H1 (cell line): ENCODE results near the gene ARL14EPL. TPM values are rescaled to one million over a fixed set of nuclear protein-coding genes. Genes with fewer than 3 reads are reported as not detected.

Source experiments
- CTCF ChIA-PET: fragments of 300-600 bp; sonication (Branson Sonifier 250); formaldehyde crosslinking; loops from one replicate; lab custom pipeline; 2021; ENCODE audit not compliant: partially characterized antibody; lab: Charles Lee
- POLR2A ChIA-PET: fragments of 300-600 bp; sonication (Branson Sonifier 250); formaldehyde crosslinking; loops from one replicate; lab custom pipeline; 2021; ENCODE audit warnings: inconsistent platforms; ENCODE audit not compliant: partially characterized antibody; lab: Charles Lee
- DNase-seq, 2 experiments: peaks; one replicate each; pipeline versions ENCODE4 v3.0.0 to v3.0.0-alpha.2; 2010 to 2022; ENCODE audit warnings: low spot score in 2 of 2, low read depth in 1 of 2, mixed read lengths in 1 of 2
- FAIRE-seq: peaks from 2 replicates; lab custom pipeline; 2011; peaks lifted over from hg19 to GRCh38; lab: Jason Lieb, UNC
- H2AFZ ChIP-seq: 2 replicates; pipeline ENCODE4 v1.8.1; 2012; ENCODE audit warnings: low read length, inconsistent platforms
- H2AK5ac ChIP-seq: 2 replicates; pipeline ENCODE4 v1.6.1; 2013; ENCODE audit warnings: low read depth, low read length
- H2BK120ac ChIP-seq: replicated peaks from 2 replicates; pipeline ENCODE3; 2013; ENCODE audit warnings: low read depth, low read length, inconsistent platforms
- H2BK12ac ChIP-seq: 2 replicates; pipeline ENCODE4 v1.6.1; 2013; ENCODE audit warnings: low read depth, low read length
- H2BK15ac ChIP-seq: 2 replicates; pipeline ENCODE4 v1.6.1; 2013; ENCODE audit warnings: low read length
- H2BK20ac ChIP-seq: 2 replicates; pipeline ENCODE4 v1.6.1; 2013; ENCODE audit warnings: low read length
- H2BK5ac ChIP-seq: 2 replicates; pipeline ENCODE4 v1.6.1; 2013; ENCODE audit warnings: low read depth, low read length
- H3K14ac ChIP-seq: 2 replicates; pipeline ENCODE4 v1.6.1; 2013; ENCODE audit warnings: inconsistent platforms; ENCODE audit not compliant: insufficient read length
- H3K18ac ChIP-seq: 2 replicates; pipeline ENCODE4 v1.6.1; 2013; ENCODE audit warnings: low read length; ENCODE audit errors: extremely low read depth
- H3K23ac ChIP-seq: 2 replicates; pipeline ENCODE4 v1.6.1; 2013; ENCODE audit warnings: inconsistent platforms; ENCODE audit not compliant: insufficient read length
- H3K23me2 ChIP-seq: 2 replicates; pipeline ENCODE4 v1.6.1; 2013; ENCODE audit warnings: low read depth, low read length
- H3K27ac ChIP-seq: 2 replicates; pipeline ENCODE4 v1.6.1; 2011; ENCODE audit warnings: low read depth, low read length, inconsistent platforms
- H3K27me3 ChIP-seq, 4 experiments: replicated peaks in 1 of 4; 1 replicate in 1 of 4; 2 replicates in 3 of 4; pipeline versions ENCODE4 v1.6.1 to v1.8.1; 2011 to 2013; ENCODE audit warnings: low read length in 3 of 4, mild to moderate bottlenecking in 3 of 4, inconsistent platforms in 2 of 4, mixed read lengths in 2 of 4, moderate library complexity in 1 of 4; ENCODE audit not compliant: control insufficient read depth in 3 of 4, insufficient read depth in 3 of 4; ENCODE audit errors: extremely low read depth in 1 of 4
- H3K36me3 ChIP-seq, 4 experiments: 2 replicates each; pipeline versions ENCODE4 v1.6.1 to v1.8.1; 2011 to 2013; ENCODE audit warnings: mild to moderate bottlenecking in 4 of 4, low read length in 3 of 4, moderate library complexity in 2 of 4, control low read depth in 1 of 4, inconsistent platforms in 1 of 4; ENCODE audit not compliant: insufficient read depth in 4 of 4, control insufficient read depth in 2 of 4
- H3K4ac ChIP-seq: replicated peaks from 2 replicates; pipeline ENCODE3; 2013; ENCODE audit warnings: low read length, low read depth, mixed read lengths, inconsistent platforms; ENCODE audit not compliant: insufficient read length
- H3K4me1 ChIP-seq, 4 experiments: replicated peaks in 1 of 4; 1 replicate in 1 of 4; 2 replicates in 3 of 4; pipeline versions ENCODE4 v1.6.1 to v1.8.1; 2011 to 2013; ENCODE audit warnings: low read length in 3 of 4, inconsistent platforms in 2 of 4, mixed read lengths in 1 of 4; ENCODE audit not compliant: insufficient read depth in 4 of 4, control insufficient read depth in 3 of 4
- H3K4me2 ChIP-seq, 2 experiments: 2 replicates each; pipeline versions ENCODE4 v1.6.1 to v1.8.1; 2011 to 2013; ENCODE audit warnings: low read depth in 2 of 2, low read length in 2 of 2, control low read depth in 1 of 2, inconsistent platforms in 1 of 2, mild to moderate bottlenecking in 1 of 2; ENCODE audit not compliant: insufficient read depth in 1 of 2
- H3K4me3 ChIP-seq, 4 experiments: fragments of 200-600, 300-600 bp in 1 of 4; sonication (generic), shearing (Covaris generic), sonication (Bioruptor Twin) in 1 of 4; 2 replicates each; pipeline versions ENCODE4 v1.5.1 to v1.8.1; 2011 to 2016; ENCODE audit warnings: low read length in 4 of 4, low read depth in 3 of 4, control low read depth in 2 of 4, inconsistent platforms in 2 of 4, mild to moderate bottlenecking in 2 of 4, mixed read lengths in 1 of 4, moderate library complexity in 1 of 4; ENCODE audit not compliant: insufficient read depth in 2 of 4; ENCODE audit errors: extremely low read depth in 1 of 4
- H3K56ac ChIP-seq: replicated peaks from 2 replicates; pipeline ENCODE3; 2013; ENCODE audit warnings: low read depth, mild to moderate bottlenecking, mixed read lengths, low read length, inconsistent platforms; ENCODE audit not compliant: insufficient read length
- H3K79me1 ChIP-seq: 2 replicates; pipeline ENCODE4 v1.6.1; 2013; ENCODE audit warnings: low read depth, low read length, control low read depth
- H3K79me2 ChIP-seq, 2 experiments: 2 replicates each; pipeline versions ENCODE4 v1.6.1 to v1.8.1; 2012 to 2013; ENCODE audit warnings: low read length in 2 of 2, mild to moderate bottlenecking in 2 of 2, inconsistent platforms in 1 of 2; ENCODE audit not compliant: insufficient read depth in 2 of 2, control insufficient read depth in 1 of 2
- H3K9ac ChIP-seq, 4 experiments: replicated peaks in 1 of 4; 1 replicate in 1 of 4; 2 replicates in 3 of 4; pipeline versions ENCODE4 v1.6.1 to v1.8.1; 2011 to 2013; ENCODE audit warnings: low read depth in 3 of 4, low read length in 3 of 4, control low read depth in 2 of 4, mild to moderate bottlenecking in 2 of 4, moderate library complexity in 2 of 4, inconsistent platforms in 1 of 4; ENCODE audit errors: extremely low read depth in 1 of 4
- H3K9me3 ChIP-seq, 2 experiments: 2 replicates each; pipeline versions ENCODE4 v1.6.1 to v1.8.1; 2012 to 2013; ENCODE audit warnings: mild to moderate bottlenecking in 2 of 2, moderate library complexity in 2 of 2, control low read depth in 1 of 2, inconsistent platforms in 1 of 2, low read depth in 1 of 2, low read length in 1 of 2, mixed read lengths in 1 of 2; ENCODE audit not compliant: insufficient read depth in 2 of 2
- H4K20me1 ChIP-seq, 2 experiments: replicated peaks in 1 of 2; 2 replicates each; pipeline versions ENCODE3 to v1.8.1; 2011 to 2013; ENCODE audit warnings: inconsistent platforms in 2 of 2, low read length in 2 of 2, mild to moderate bottlenecking in 1 of 2; ENCODE audit not compliant: insufficient read depth in 2 of 2, control insufficient read depth in 1 of 2
- H4K5ac ChIP-seq: 2 replicates; pipeline ENCODE4 v1.6.1; 2013; ENCODE audit warnings: low read length, low read depth, mixed read lengths, inconsistent platforms; ENCODE audit not compliant: insufficient read length
- H4K8ac ChIP-seq: 2 replicates; pipeline ENCODE4 v1.8.0; 2013; ENCODE audit warnings: mild to moderate bottlenecking, moderate library complexity, low read length, inconsistent platforms; ENCODE audit not compliant: insufficient read depth; ENCODE audit errors: extremely low read depth
- H4K91ac ChIP-seq: replicated peaks from 2 replicates; pipeline ENCODE3; 2013; ENCODE audit warnings: low read length, mixed read lengths, inconsistent platforms; ENCODE audit not compliant: insufficient read length
- CTBP2 ChIP-seq: IDR thresholded peaks from 2 replicates; pipeline ENCODE4 v1.7.0; 2011; ENCODE audit warnings: borderline replicate concordance, mild to moderate bottlenecking, moderate library complexity, mixed read lengths, low read length; ENCODE audit not compliant: insufficient read depth, insufficient read length
- POLR2AphosphoS5 ChIP-seq: IDR thresholded peaks from 2 replicates; pipeline ENCODE4 v1.6.1; 2011; ENCODE audit warnings: low read depth, low read length
- RFX5 ChIP-seq: IDR thresholded peaks from 2 replicates; pipeline ENCODE4 v1.6.1; 2011; ENCODE audit warnings: low read depth, low read length, improper control_type of control experiment, borderline replicate concordance
- SIX5 ChIP-seq: IDR thresholded peaks from 2 replicates; pipeline ENCODE4 v1.6.1; 2011; ENCODE audit warnings: mild to moderate bottlenecking, low read depth, low read length
- WGBS, 2 experiments: shearing (Covaris generic) in 1 of 2; methylation state at CpG; one replicate each; pipeline versions ENCODE4 v1.1.6 to v1.1.7; 2013 to 2015; ENCODE audit warnings: low lambda C conversion rate in 2 of 2, mixed read lengths in 2 of 2, inconsistent platforms in 1 of 2, low coverage in 1 of 2, missing lambda C conversion rate in 1 of 2; ENCODE audit not compliant: insufficient replicate concordance in 2 of 2, insufficient coverage in 1 of 2, insufficient read length in 1 of 2; ENCODE audit errors: extremely low coverage in 1 of 2, missing lambda C conversion rate in 1 of 2; 5-methylcytosine and 5-hydroxymethylcytosine counted together
- polyA plus RNA-seq, 7 experiments: library from polyadenylated mRNA; depleted of rRNA in 3 of 7; stranded (reverse) in 5 of 7; unstranded in 2 of 7; fragments of >200 nt in 5 of 7; fragments of 200-250 nt in 2 of 7; gene quantifications; 1 replicate in 5 of 7; 2 replicates in 1 of 7; 4 replicates in 1 of 7; pipeline versions ENCODE4 v1.2.1 to v1.2.3, GENCODE V29; 2011 to 2013; ENCODE audit warnings: missing spikeins in 2 of 7, mixed read lengths in 2 of 7
- total RNA-seq: library from RNA; stranded (reverse); fragmentation: NEBNext Ultra II Directional; extraction: Animal tissue kit (Norgen Biotek cat#: 25700); gene quantifications from 2 replicates; pipeline ENCODE4 v1.2.1, GENCODE V29; 2021

Gene ARL14EPL
- total and polyA plus RNA-seq, 2 of the 8 experiments (the other 6 are each of a cell fraction or from before 2014, with no cell fraction given) = not detected

GRCh38 chr5:115995351-115995750 is 36.9 kb upstream of the ARL14EPL start:
- Histone ChIP-seq H3K56ac (no peak overlapping the region), H4K20me1 (no peaks in the 10 kb centered on the region), H2BK120ac (no peak overlapping the region), H2AK5ac (no peak overlapping the region), H4K91ac (no peak overlapping the region), H2AFZ (no peak overlapping the region), H3K79me2 (no peaks in the 10 kb centered on the region), H3K18ac (no peak overlapping the region), H3K14ac (no peak overlapping the region), H3K9me3 (no peaks in the 10 kb centered on the region), H2BK20ac (no peak overlapping the region), H4K5ac (no peak overlapping the region), H3K4me3 (no peak overlapping the region), H3K79me1 (no peaks in the 10 kb centered on the region), H3K9ac (no peak overlapping the region), H3K23me2 (no peaks in the 10 kb centered on the region), H3K27me3 (no peaks in the 10 kb centered on the region), H3K27ac (no peak overlapping the region), H3K36me3 (no peaks in the 10 kb centered on the region), H3K4me2 (no peak overlapping the region), H3K4ac (no peak overlapping the region), H3K4me1 (no peaks in the 10 kb centered on the region), H2BK12ac (no peak overlapping the region), H4K8ac (no peak overlapping the region), H2BK15ac (no peak overlapping the region), H2BK5ac (no peak overlapping the region), H3K23ac (no peak overlapping the region)
- WGBS, 2 experiments = 84% methylated on average over 6 of the region's 6 CpGs; no CpG with 5 or more reads in 1 of the 2 experiments
- CTCF ChIA-PET = interaction anchor here (1.2 to 2.1 kb wide), 3 partner anchors 16 to 34 kb away, joined by 3 to 4 read pairs (median 4); no protein-coding TSS in a partner anchor
- DNase-seq = no peak
- POLR2A ChIA-PET = no interaction called here
- no peak for FAIRE-seq
- TF ChIP-seq POLR2AphosphoS5 (no peak), CTBP2 (no peak), SIX5 (no peak), RFX5 (no peak)
